AG04449 (cell line): Measurements from ENCODE around the gene LPAR1.

Experiments
- CTCF ChIA-PET: fragments of 350-600 bp; formaldehyde crosslinking; extraction: SDS; loops from one replicate; lab custom pipeline; 2021; ENCODE audit warnings: antibody characterized with exemption; lab: Yijun Ruan, JAX
- POLR2A ChIA-PET: fragments of 400-600, 350-600 bp; formaldehyde crosslinking; extraction: SDS; loops from one replicate; lab custom pipeline; 2020; ENCODE audit warnings: antibody characterized with exemption, inconsistent platforms; lab: Yijun Ruan, JAX
- DNase-seq: peaks from one replicate; pipeline ENCODE4 v3.0.0-alpha.2; 2010; ENCODE audit warnings: low read depth, low spot score
- H3K4me3 ChIP-seq: 2 replicates; pipeline ENCODE4 v1.5.1; 2011; ENCODE audit warnings: low read depth, mild to moderate bottlenecking, control low read depth, low read length
- TF ChIP-seq, protein P1 (sequence below): IDR thresholded peaks from one replicate; pipeline ENCODE4 v1.5.1; 2011; ENCODE audit warnings: mild to moderate bottlenecking, moderate library complexity, low read length, control low read depth, inconsistent platforms; ENCODE audit not compliant: insufficient read depth; ENCODE audit errors: missing control alignments

The LPAR1 gene

DNA sequence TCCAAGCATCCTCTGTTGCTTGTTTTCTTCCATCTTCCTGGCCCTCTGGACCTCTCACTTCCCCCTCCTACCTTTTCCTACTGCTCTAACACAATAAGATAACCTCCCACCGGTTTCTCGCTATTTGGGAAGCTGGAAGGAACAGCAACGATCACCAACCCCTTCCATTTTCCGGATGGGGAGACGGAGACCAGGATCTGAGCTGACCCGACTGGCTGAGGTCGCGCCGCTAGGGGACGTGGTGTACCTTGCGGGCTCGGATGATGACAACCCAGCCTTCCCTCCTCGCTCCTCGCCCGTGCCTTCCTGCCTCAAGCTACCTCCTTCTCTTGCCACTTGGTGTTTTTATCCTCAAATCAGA is 1.9 kb downstream of the LPAR1 start:
- CTCF ChIA-PET, result interaction anchor here (0.6 to 2.7 kb wide), 11 partner anchors 9 to 609 kb away, joined by 3 to 24 read pairs (median 4); no protein-coding TSS in a partner anchor
- POLR2A ChIA-PET, result interaction anchor here (0.6 to 1.2 kb wide), 2 partner anchors 65 to 413 kb away, joined by 3 read pairs; no protein-coding TSS in a partner anchor
- no peak for DNase-seq
- TF ChIP-seq, protein P1, sequence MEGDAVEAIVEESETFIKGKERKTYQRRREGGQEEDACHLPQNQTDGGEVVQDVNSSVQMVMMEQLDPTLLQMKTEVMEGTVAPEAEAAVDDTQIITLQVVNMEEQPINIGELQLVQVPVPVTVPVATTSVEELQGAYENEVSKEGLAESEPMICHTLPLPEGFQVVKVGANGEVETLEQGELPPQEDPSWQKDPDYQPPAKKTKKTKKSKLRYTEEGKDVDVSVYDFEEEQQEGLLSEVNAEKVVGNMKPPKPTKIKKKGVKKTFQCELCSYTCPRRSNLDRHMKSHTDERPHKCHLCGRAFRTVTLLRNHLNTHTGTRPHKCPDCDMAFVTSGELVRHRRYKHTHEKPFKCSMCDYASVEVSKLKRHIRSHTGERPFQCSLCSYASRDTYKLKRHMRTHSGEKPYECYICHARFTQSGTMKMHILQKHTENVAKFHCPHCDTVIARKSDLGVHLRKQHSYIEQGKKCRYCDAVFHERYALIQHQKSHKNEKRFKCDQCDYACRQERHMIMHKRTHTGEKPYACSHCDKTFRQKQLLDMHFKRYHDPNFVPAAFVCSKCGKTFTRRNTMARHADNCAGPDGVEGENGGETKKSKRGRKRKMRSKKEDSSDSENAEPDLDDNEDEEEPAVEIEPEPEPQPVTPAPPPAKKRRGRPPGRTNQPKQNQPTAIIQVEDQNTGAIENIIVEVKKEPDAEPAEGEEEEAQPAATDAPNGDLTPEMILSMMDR, result peak; percentile 87
- H3K4me3 ChIP-seq, result peak overlapping the region; percentile 83

DNA sequence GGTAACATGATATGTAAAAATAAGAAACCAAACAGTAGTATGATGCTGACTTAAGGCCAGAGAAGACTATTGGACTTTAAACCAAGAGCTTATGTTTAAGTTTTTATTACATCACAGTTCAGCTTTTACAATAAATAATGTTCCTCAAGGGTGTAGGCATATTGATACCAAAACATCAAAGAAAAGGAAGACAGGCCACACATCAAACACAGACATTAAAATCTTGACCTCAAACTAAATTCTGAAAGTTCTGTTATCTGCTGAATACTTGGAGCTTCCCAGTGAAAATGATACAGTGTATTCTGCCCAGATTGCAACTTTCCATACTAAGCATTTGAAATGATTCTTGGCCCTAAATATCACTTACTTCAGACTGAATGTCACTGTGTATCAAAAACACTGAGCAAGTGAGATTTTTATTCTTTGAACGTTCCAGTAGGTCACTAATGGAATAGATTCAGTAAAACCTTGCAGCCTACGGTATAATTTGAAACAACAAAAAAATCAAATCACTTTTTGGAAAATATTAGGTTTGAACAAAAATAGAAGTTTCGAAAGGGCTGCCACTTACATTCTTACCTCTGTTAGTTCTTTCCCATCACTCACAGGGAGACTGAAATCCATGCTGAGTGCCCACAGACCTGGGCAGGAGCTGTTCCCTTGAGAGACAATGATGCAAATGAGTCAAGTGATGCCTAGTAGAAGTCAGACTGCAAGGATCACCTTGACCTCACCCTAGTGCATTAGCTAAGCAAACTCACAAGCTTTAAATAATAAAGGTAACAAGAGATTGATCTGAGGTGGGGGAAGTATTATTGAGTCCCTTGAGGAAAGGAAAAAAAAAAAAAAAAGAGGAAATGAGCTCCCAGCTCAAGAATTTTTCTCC is 2.5 kb downstream of the LPAR1 start:
- TF ChIP-seq, protein P1, result no peak
- ChIA-PET POLR2A (interaction anchor here (0.6 to 1.2 kb wide), 2 partner anchors 64 to 412 kb away, joined by 3 read pairs; no protein-coding TSS in a partner anchor), CTCF (interaction anchor here (0.6 to 2.7 kb wide), 12 partner anchors 8 to 608 kb away, joined by 3 to 24 read pairs (median 4); no protein-coding TSS in a partner anchor)
- H3K4me3 ChIP-seq, result peak overlapping the region; percentile 83
- DNase-seq, result no peak

DNA sequence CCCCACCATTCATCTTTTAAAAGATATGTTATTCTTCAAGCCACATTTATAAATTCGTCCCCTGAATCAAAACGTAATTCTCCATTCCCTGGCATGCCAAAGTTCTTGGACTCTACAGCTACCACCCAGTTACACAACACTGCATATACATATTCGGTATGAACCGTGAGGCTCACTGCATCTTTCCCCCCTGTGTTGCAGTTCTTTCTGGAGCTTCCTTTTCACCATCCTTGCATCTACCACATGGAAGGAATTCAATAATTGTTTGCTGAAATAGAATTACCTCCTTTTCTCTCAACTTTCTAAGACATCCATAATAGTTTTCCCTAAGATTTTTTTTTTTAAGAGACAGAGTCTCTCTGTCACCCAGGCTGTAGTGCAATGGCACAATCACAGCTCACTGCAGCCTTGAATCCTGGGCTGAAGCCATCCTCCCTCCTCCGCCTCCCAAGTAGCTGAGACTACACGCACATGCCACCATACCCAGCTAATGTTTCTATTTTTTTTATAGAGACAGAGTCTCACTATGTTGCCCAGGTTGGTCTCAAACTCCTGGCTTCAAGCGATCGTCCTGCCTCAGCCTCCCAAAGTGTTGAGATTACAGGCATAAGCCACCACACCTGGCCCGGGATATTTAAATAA is 3.3 kb downstream of the LPAR1 start:
- TF ChIP-seq, protein P1, result no peak
- ChIA-PET POLR2A (interaction anchor here (0.7 kb wide), 1 partner anchor 260 kb away, joined by 3 read pairs; no protein-coding TSS in a partner anchor), CTCF (interaction anchor here (0.6 to 2.7 kb wide), 9 partner anchors 7 to 607 kb away, joined by 3 to 24 read pairs (median 4); no protein-coding TSS in a partner anchor)
- H3K4me3 ChIP-seq, result peak overlapping the region; percentile 83; the same call in 1 of the 2 replicates
- no peak for DNase-seq

DNA sequence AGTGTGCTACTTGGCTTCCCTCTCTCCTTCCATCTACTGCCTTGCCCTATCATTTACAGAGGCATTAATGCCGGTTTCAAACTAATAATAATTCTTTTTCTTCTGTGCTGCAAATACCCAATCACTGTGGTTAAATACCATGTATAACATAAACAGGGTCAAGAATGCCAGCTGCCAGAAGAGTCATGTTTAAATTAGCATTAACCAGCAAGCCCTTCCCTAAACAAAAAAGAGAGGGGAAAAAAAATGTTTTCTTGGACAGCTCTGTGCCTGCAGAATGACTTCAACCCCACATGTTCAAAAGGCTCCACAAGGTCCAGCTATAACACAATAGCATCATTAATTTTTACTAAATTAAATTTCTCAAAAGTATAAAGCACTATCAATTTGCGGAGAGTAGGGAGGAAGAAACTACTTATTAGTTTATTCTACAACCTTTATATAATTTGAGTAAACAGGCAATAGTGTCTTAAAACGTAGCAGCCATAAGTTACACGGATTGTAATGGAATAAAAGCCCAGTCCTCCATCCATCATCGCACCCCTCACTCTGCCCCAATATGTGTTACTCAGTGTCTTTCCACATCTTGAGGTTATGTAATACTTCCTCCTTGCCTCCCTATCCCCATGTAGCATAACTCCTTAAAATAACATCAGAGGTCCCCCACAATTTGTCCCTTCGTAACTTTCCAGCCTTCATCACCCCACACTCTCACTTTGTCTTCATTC is 3.9 kb downstream of the LPAR1 start:
- no peak for DNase-seq
- H3K4me3 ChIP-seq, result peak overlapping the region; percentile 2; the same call in 1 of the 2 replicates
- ChIA-PET CTCF (interaction anchor here (0.6 to 2.7 kb wide), 6 partner anchors 13 to 465 kb away, joined by 3 to 24 read pairs (median 4); no protein-coding TSS in a partner anchor), POLR2A (interaction anchor here (0.7 kb wide), 1 partner anchor 261 kb away, joined by 3 read pairs; no protein-coding TSS in a partner anchor)
- TF ChIP-seq, protein P1, result no peak

DNA sequence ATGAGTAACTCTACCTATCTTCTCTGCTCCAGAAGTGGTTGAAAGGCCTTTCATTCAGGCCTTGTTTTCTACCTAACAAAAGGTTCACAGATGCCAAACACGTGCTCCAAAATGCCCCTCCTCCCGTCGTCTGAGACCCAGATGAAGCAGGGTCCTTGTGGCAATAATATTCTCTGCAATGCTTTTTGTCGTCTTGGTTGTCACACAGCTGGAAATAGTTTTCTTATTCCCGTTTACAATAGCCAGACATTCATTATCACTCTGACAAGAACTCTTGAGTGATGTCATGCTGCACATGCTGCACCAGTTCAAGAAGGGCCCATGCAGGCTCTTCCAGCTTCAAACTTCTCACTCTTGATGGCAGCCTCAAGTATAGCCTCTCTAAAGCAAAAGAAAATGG is 7.8 kb downstream of the LPAR1 start:
- CTCF ChIA-PET, result no interaction called here
- no peak for DNase-seq
- TF ChIP-seq, protein P1, result no peak
- POLR2A ChIA-PET, result no interaction called here
- no peak overlapping the region for H3K4me3 ChIP-seq
